Peyer's patch (tissue), 4 donors: ENCODE measurements around the gene BHLHE40.

Experiments used
- POLR2A ChIP-seq, 2 donors: fragments of 450-650 bp; IDR thresholded peaks; one replicate each; pipeline ENCODE4 v1.5.1; 2017; ENCODE audit warnings: antibody characterized with exemption in 2 of 2, mild to moderate bottlenecking in 2 of 2, moderate library complexity in 2 of 2
- TF ChIP-seq, protein P1 (sequence below), 6 experiments: fragments of 450-650 bp in 4 of 6; fragments of 200-600 bp in 2 of 6; sonication (generic) in 1 of 6; IDR thresholded peaks; one replicate each; pipeline ENCODE4 v1.5.1; 2017 to 2019; ENCODE audit warnings: antibody characterized with exemption in 6 of 6, mild to moderate bottlenecking in 3 of 6, moderate library complexity in 1 of 6

DNA sequence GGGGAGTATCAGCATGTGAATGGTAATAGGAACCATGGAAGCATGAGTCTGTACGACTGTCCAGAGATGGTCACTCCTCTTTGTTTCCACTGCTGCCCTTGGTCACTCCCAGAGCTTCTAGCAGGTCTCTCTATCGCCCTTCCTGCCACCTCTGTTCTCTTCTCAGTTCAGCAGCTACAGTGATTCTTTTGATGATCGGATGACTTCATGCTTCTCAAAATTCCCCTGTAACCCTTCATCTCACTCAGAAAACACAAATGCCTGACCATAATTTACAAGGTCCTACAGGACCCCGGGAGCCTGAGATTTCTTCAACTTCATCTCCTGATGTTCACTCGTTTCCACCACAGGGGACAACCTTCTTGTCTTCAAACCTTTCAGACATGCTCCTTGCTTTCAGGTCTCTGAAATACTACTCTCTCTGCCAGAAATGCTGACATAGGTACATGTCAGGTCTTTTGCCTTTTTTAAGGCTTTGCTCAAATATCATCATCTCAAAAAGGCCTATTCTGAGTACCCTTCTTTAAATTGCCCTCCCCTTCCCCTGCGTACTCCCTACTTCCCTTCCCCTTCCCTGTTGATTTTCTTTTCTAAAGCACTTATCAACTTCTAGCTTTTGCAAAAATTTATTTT lies 42.1 kb upstream of the BHLHE40 start:
- TF ChIP-seq, protein P1, sequence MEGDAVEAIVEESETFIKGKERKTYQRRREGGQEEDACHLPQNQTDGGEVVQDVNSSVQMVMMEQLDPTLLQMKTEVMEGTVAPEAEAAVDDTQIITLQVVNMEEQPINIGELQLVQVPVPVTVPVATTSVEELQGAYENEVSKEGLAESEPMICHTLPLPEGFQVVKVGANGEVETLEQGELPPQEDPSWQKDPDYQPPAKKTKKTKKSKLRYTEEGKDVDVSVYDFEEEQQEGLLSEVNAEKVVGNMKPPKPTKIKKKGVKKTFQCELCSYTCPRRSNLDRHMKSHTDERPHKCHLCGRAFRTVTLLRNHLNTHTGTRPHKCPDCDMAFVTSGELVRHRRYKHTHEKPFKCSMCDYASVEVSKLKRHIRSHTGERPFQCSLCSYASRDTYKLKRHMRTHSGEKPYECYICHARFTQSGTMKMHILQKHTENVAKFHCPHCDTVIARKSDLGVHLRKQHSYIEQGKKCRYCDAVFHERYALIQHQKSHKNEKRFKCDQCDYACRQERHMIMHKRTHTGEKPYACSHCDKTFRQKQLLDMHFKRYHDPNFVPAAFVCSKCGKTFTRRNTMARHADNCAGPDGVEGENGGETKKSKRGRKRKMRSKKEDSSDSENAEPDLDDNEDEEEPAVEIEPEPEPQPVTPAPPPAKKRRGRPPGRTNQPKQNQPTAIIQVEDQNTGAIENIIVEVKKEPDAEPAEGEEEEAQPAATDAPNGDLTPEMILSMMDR (IDR thresholded peaks at IDR 0.05): no peak
- no peak for TF ChIP-seq POLR2A (IDR thresholded peaks at IDR 0.05)
